ENCODE results near the gene EP400. TPM values are rescaled to one million over a fixed set of nuclear protein-coding genes. Genes with fewer than 3 reads are reported as not detected.

EP400 gene
- total RNA-seq, 1 donor from 2014 or later = 55.2 TPM

GRCh38 chr12:131922772-131923171 lies 27.0 kb upstream of the EP400 start:
- TF ChIP-seq CTCF (conservative IDR thresholded peaks at IDR 0.05) = no peak
- Mint-ChIP-seq H3K27me3 (no peaks in the 10 kb centered on the region), H3K9me3 (no peaks in the 10 kb centered on the region), H3K4me3 (no peak overlapping the region), H3K36me3 (peaks cover 5% of the 10 kb centered on the region), H3K4me1 (ENCODE audit: unreplicated experiment) (no peaks in the 10 kb centered on the region), H3K27ac (peak overlapping the region; percentile 78)
- no peak for DNase-seq (ENCODE audit: extremely low spot score, unreplicated experiment)

GRCh38 chr12:131923260-131923659 lies 26.5 kb upstream of the EP400 start:
- Mint-ChIP-seq H3K36me3 (peaks cover 5% of the 10 kb centered on the region), H3K9me3 (no peaks in the 10 kb centered on the region), H3K27me3 (no peaks in the 10 kb centered on the region), H3K4me1 (ENCODE audit: unreplicated experiment) (no peaks in the 10 kb centered on the region), H3K27ac (no peak overlapping the region), H3K4me3 (no peak overlapping the region)
- DNase-seq (ENCODE audit: extremely low spot score, unreplicated experiment) = no peak
- no peak for TF ChIP-seq CTCF (conservative IDR thresholded peaks at IDR 0.05)

- no peak for DNase-seq (ENCODE audit: extremely low spot score, unreplicated experiment)
- peak overlapping the region; percentile 80 for H3K27ac Mint-ChIP-seq
Observed at GRCh38 chr12:131927110-131928079, 22.3 kb upstream of the EP400 start.

GRCh38 chr12:131928080-131928710 lies 21.5 kb upstream of the EP400 start:
- peaks cover 12% of the 10 kb centered on the region for H3K36me3 Mint-ChIP-seq
- peaks cover 5% of the 10 kb centered on the region for H3K4me1 Mint-ChIP-seq (ENCODE audit: unreplicated experiment)
- peak overlapping the region; percentile 80 for H3K27ac Mint-ChIP-seq
- no peak for DNase-seq (ENCODE audit: extremely low spot score, unreplicated experiment)
- H3K9me3 Mint-ChIP-seq = no peaks in the 10 kb centered on the region
- TF ChIP-seq CTCF (conservative IDR thresholded peaks at IDR 0.05) = no peak
- H3K4me3 Mint-ChIP-seq = peak overlapping the region; percentile 89
- H3K27me3 Mint-ChIP-seq = no peaks in the 10 kb centered on the region

More at GRCh38 chr12:131927110-131928079, 22.3 kb upstream of the EP400 start:
- Mint-ChIP-seq H3K4me1 (ENCODE audit: unreplicated experiment) (peaks cover 5% of the 10 kb centered on the region), H3K9me3 (no peaks in the 10 kb centered on the region), H3K36me3 (peaks cover 8% of the 10 kb centered on the region), H3K27me3 (no peaks in the 10 kb centered on the region), H3K4me3 (peak overlapping the region; percentile 89)
- no peak for TF ChIP-seq CTCF (conservative IDR thresholded peaks at IDR 0.05)

GRCh38 chr12:131928711-131929580 lies 20.8 kb upstream of the EP400 start, which contains the start of gene PUS1:
Gene PUS1 (plus strand): TSS chr12:131929276. CDS start chr12:131929723, 447 bp downstream.
- peak within 1 kb of the TSS; percentile 93 for H3K4me3 Mint-ChIP-seq
- H3K9me3 Mint-ChIP-seq = no peaks in the 10 kb centered on the region
- no peaks in the 10 kb centered on the region for H3K27me3 Mint-ChIP-seq
- H3K27ac Mint-ChIP-seq = peak within 1 kb of the TSS; percentile 80
- no peak for TF ChIP-seq CTCF (conservative IDR thresholded peaks at IDR 0.05)
- H3K4me1 Mint-ChIP-seq (ENCODE audit: unreplicated experiment) = peaks cover 5% of the 10 kb centered on the region
- peak; percentile 95 for DNase-seq (ENCODE audit: extremely low spot score, unreplicated experiment)
- peaks cover 18% of the 10 kb centered on the region for H3K36me3 Mint-ChIP-seq

Data from type B pancreatic cell (in vitro differentiated cells).